Activated CD4-positive, alpha-beta T cell treated with anti-CD3 and anti-CD28 coated beads, Interleukin-2, amount 10 ng/mL, durations not matched to agents 7 days and 5 days (primary cell): Measurements from ENCODE around the gene SLAMF8. TPM values are rescaled to one million over a fixed set of nuclear protein-coding genes. Genes with fewer than 3 reads are reported as not detected.

ENCODE experiments used
- CTCF ChIA-PET: fragments of 350-600 bp; sonication (Branson Sonifier 250); formaldehyde crosslinking; loops from one replicate; lab custom pipeline; 2021; ENCODE audit warnings: antibody characterized with exemption; lab: Charles Lee
- POLR2A ChIA-PET: fragments of 350-600 bp; sonication (Branson Sonifier 250); formaldehyde crosslinking; loops from one replicate; lab custom pipeline; 2021; ENCODE audit warnings: antibody characterized with exemption; lab: Charles Lee
- DNase-seq: peaks from one replicate; pipeline ENCODE4 v3.0.0-alpha.2; 2020
- H3K27ac Mint-ChIP-seq: one replicate; pipeline ENCODE4 v1.8.0; 2021; ENCODE audit warnings: mild to moderate bottlenecking, moderate library complexity, mixed read lengths
- H3K27me3 Mint-ChIP-seq: one replicate; pipeline ENCODE4 v1.8.0; 2021; ENCODE audit warnings: mixed read lengths
- H3K36me3 Mint-ChIP-seq: one replicate; pipeline ENCODE4 v1.8.0; 2021; ENCODE audit warnings: low read depth, mixed read lengths
- H3K4me1 Mint-ChIP-seq: one replicate; pipeline ENCODE4 v1.8.0; 2021; ENCODE audit warnings: mixed read lengths
- H3K4me3 Mint-ChIP-seq: one replicate; pipeline ENCODE4 v1.8.0; 2021; ENCODE audit warnings: mild to moderate bottlenecking, moderate library complexity, mixed read lengths
- H3K9me3 Mint-ChIP-seq: one replicate; pipeline ENCODE4 v1.8.0; 2021; ENCODE audit warnings: mixed read lengths
- total RNA-seq, 2 experiments: library from RNA; stranded (reverse); gene quantifications; one replicate each; pipeline ENCODE4 v1.2.3, GENCODE V29; 2021

The SLAMF8 gene
- total RNA-seq, 2 experiments from 2014 or later, result 0.47 to 0.89 TPM

DNA sequence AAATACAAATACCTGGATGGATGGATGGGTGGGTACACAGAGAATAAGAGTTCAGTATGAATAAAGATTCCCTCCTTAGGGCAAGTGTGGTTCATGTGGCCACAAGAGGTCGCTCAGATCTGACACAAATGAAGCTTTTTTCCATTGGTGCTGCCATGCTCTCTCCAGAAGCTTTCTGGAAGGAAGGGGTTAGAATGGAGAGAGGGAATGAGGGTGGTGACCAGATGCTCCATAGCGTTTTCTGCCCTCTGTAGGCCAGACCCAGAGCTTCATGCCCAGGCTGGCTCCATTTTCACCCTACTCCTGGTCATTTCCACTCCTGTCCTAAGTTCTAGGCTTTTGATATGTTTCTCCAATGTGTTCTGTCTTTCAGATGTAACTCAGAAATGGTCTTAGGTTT is 27.8 kb upstream of the SLAMF8 start:
- CTCF ChIA-PET, result interaction anchor here (0.7 to 3.0 kb wide), 24 partner anchors 9 to 209 kb away, joined by 3 to 29 read pairs (median 4); partner anchors contain the start of gene SLAMF8
- POLR2A ChIA-PET, result interaction anchor here (0.6 kb wide), 1 partner anchor 154 kb away, joined by 3 read pairs; no protein-coding TSS in a partner anchor
- Mint-ChIP-seq H3K9me3 (no peaks in the 10 kb centered on the region), H3K4me1 (peaks cover 18% of the 10 kb centered on the region), H3K27me3 (peaks cover 43% of the 10 kb centered on the region), H3K27ac (no peak overlapping the region), H3K36me3 (no peaks in the 10 kb centered on the region), H3K4me3 (no peak overlapping the region)
- peak; percentile 51 for DNase-seq

DNA sequence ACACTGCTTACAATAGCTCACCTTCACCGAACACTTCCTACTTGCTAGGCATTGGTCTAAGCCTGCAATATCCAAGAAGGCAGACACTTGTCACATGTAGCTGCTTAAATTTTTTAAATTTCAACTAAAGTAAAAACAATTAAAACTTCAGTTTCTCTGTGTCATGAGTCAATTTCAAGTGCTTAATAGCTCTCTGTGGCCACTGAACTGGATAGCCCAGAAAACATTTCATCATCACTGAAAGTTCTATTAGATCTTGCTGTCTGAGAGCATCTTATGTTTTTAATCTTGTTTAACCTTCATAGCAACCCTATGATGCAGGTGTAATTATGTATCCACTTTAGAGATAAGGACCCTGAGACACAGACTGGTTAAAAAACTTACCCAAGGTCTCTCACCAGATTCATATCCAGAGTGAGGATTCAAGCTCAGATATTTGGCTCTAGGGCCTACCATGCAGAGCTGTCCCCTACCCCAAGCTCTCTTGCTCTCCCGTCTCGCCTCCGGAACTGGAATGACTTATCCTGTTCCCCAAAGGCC is 27.2 kb upstream of the SLAMF8 start:
- Mint-ChIP-seq H3K9me3 (no peaks in the 10 kb centered on the region), H3K36me3 (no peaks in the 10 kb centered on the region), H3K27ac (no peak overlapping the region), H3K27me3 (peaks cover 45% of the 10 kb centered on the region), H3K4me3 (no peak overlapping the region), H3K4me1 (peaks cover 18% of the 10 kb centered on the region)
- ChIA-PET CTCF (interaction anchor here (0.7 to 3.0 kb wide), 22 partner anchors 9 to 208 kb away, joined by 3 to 29 read pairs (median 5); partner anchors contain the start of gene SLAMF8), POLR2A (interaction anchor here (0.6 kb wide), 1 partner anchor 153 kb away, joined by 3 read pairs; no protein-coding TSS in a partner anchor)
- no peak for DNase-seq

DNA sequence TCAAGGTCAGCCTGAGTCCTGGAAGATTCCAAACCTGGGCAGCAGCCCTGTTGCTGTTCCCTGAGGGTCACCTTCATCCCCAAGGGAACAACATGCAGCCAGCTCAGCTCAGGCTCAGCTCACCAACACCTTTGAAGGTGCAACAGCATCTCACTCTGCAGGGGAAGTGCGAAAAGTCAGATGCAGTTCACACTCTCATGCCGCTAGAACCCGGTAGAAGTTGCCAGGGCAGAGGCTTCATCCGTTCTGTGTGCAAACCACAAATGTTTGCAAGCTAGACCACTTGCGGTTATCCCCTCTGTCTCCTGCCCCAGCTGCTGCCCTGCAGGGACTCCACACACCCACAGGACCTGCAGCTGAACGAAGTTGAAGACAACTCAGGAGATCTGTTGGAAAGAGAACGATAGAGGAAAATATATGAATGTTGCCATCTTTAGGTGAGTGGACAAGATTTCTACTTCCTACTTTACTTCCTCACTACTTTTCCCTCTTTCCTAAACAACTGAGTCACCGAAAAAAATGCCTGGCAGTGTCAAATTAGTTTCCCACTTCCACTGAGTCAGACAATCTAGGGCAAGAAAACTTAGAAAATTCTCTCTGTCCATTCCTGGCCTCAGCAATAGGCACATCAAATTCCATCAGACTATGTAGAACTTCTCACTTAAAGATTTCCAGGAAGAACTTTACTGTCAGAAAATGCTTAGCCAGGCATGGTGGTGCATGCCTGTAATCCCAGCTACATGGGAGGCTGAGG is 26.3 kb upstream of the SLAMF8 start:
- ChIA-PET POLR2A (no interaction called here), CTCF (interaction anchor here (1.6 to 3.0 kb wide), 5 partner anchors 11 to 207 kb away, joined by 5 to 29 read pairs (median 12); no protein-coding TSS in a partner anchor)
- H3K4me3 Mint-ChIP-seq, result no peak overlapping the region

GRCh38 chr1:159802111-159802510 is 24.6 kb upstream of the SLAMF8 start, which contains the start of gene FCRL6:
Gene FCRL6 (plus strand): TSS chr1:159802360. CDS start chr1:159802425, 65 bp downstream.
- peaks cover 50% of the 10 kb centered on the region for H3K27me3 Mint-ChIP-seq
- CTCF ChIA-PET, result interaction anchor here (0.6 to 1.6 kb wide), 10 partner anchors 9 to 947 kb away, joined by 3 to 6 read pairs (median 3); partner anchors contain the start of gene DUSP23
- no peak within 1 kb of the TSS for H3K4me3 Mint-ChIP-seq
- H3K27ac Mint-ChIP-seq, result no peak within 1 kb of the TSS
- POLR2A ChIA-PET, result no interaction called here
- no peaks in the 10 kb centered on the region for H3K36me3 Mint-ChIP-seq
- DNase-seq, result no peak
- no peaks in the 10 kb centered on the region for H3K9me3 Mint-ChIP-seq
- peaks cover 18% of the 10 kb centered on the region for H3K4me1 Mint-ChIP-seq

More for the DNA sequence above, 26.3 kb upstream of the SLAMF8 start:
- Mint-ChIP-seq H3K36me3 (no peaks in the 10 kb centered on the region), H3K9me3 (no peaks in the 10 kb centered on the region), H3K27me3 (peaks cover 50% of the 10 kb centered on the region), H3K27ac (no peak overlapping the region), H3K4me1 (peaks cover 18% of the 10 kb centered on the region)
- peak; percentile 41 for DNase-seq

DNA sequence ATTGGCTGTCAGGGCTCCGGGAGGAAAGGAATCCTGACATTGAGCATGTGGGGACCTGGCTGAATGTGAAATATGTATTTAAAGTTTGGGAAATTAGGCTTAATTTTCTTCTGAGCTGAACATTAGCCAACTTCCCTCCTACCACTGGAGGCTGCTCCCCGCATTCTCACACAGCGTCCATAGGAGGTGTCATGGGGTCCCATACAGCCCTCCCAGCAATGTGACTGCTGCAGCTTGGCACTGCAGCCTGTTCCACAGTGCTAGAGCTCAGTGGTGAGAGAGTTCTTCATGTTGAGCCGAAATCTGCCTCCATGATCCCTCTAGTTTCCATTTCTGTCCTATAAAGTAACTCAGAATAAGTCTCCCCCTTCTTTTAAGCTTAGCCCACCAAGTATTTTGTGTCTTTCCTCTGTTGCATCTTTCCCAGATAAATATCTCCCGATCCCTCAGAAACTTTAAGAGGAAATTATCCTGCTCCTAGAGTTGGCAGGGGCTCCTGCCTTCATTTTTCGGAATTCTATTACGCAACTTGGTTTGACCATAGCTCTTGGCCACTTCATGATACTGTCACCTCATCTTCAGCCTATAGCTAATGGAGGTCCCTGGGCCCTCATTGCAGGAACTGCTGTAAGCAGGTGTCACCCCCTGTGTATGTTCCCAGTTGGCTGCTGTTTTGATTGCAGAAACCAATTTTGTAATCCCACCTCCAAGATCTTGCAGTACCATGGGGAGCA is 22.6 kb upstream of the SLAMF8 start:
- Mint-ChIP-seq H3K9me3 (no peaks in the 10 kb centered on the region), H3K4me1 (peaks cover 18% of the 10 kb centered on the region), H3K27ac (no peak overlapping the region), H3K27me3 (peaks cover 47% of the 10 kb centered on the region), H3K36me3 (no peaks in the 10 kb centered on the region), H3K4me3 (no peak overlapping the region)
- ChIA-PET POLR2A (interaction anchor here (0.6 kb wide), 1 partner anchor 50 kb away, joined by 3 read pairs; no protein-coding TSS in a partner anchor), CTCF (interaction anchor here (0.6 to 2.6 kb wide), 7 partner anchors 8 to 85 kb away, joined by 3 to 6 read pairs (median 3); partner anchors contain the start of gene DUSP23)
- DNase-seq, result no peak

GRCh38 chr1:159804924-159805323 is 21.7 kb upstream of the SLAMF8 start:
- Mint-ChIP-seq H3K4me1 (peaks cover 14% of the 10 kb centered on the region), H3K4me3 (no peak overlapping the region), H3K36me3 (no peaks in the 10 kb centered on the region), H3K27me3 (peaks cover 47% of the 10 kb centered on the region), H3K27ac (no peak overlapping the region), H3K9me3 (no peaks in the 10 kb centered on the region)
- ChIA-PET CTCF (interaction anchor here (1.1 to 2.6 kb wide), 4 partner anchors 9 to 84 kb away, joined by 3 to 6 read pairs (median 3); partner anchors contain the start of gene DUSP23), POLR2A (interaction anchor here (0.6 kb wide), 1 partner anchor 49 kb away, joined by 3 read pairs; no protein-coding TSS in a partner anchor)
- no peak for DNase-seq

DNA sequence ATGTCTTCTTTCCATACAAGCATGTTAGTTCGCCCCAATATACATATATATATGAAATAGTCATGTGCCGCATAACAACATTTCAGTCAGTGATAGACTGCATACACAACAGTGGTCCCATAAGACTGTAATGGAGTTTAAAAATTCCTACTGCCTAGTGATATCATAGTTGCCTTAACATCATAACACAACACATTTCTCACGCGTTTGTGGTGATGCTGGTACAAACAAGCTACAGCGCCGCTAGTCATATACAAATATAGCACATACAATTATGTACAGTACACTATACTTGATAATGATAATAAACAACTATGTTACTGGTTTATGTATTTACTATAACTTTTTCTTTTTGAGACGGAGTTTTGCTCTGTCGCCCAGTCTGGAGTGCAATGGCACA is 10.7 kb upstream of the SLAMF8 start:
- no peaks in the 10 kb centered on the region for H3K4me1 Mint-ChIP-seq
- CTCF ChIA-PET, result interaction anchor here (0.6 kb wide), 1 partner anchor 21 kb away, joined by 4 read pairs; no protein-coding TSS in a partner anchor
- H3K36me3 Mint-ChIP-seq, result no peaks in the 10 kb centered on the region
- H3K27ac Mint-ChIP-seq, result no peak overlapping the region
- no peaks in the 10 kb centered on the region for H3K9me3 Mint-ChIP-seq
- no peak for DNase-seq
- H3K27me3 Mint-ChIP-seq, result peaks cover 26% of the 10 kb centered on the region
- POLR2A ChIA-PET, result no interaction called here
- H3K4me3 Mint-ChIP-seq, result no peak overlapping the region

DNA sequence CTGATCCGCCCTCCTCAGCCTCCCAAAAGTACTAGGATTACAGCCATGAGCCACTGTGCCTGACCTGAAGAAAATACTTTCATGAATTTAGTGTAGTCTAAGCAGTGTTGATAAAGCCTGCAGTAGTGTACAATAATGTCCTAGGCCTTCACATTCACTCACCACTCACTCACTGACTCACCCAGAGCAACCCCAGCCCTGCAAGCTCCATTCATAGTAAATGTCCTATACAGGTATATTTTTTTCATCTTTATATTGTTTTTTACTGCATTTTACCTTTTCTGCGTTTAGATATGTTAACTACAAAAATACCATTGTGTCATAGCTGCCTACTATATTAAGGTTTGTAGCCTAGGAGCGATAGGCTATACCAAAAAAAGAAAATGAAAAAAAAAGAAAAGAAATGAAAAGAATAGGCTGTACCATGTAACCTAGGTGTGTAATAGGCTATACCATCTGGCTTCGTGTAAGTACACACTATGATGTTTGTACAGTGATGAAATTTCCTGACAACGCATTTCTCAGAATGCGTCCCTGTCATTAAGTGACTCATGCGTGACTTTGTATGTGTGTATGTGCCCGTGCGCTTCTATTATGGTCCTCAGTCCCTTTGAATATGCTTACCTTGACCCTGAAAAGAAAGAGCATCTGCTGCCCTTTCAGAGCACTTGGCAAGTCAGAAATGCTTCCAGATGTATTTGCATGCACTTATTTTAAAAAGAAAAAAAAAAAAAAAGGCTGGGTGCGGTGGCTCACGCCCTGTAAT is 9.2 kb upstream of the SLAMF8 start:
- POLR2A ChIA-PET, result interaction anchor here (0.7 kb wide), 1 partner anchor 15 kb away, joined by 4 read pairs; no protein-coding TSS in a partner anchor
- no peaks in the 10 kb centered on the region for H3K4me1 Mint-ChIP-seq
- H3K27me3 Mint-ChIP-seq, result peaks cover 25% of the 10 kb centered on the region
- no peaks in the 10 kb centered on the region for H3K36me3 Mint-ChIP-seq
- CTCF ChIA-PET, result interaction anchor here (1.2 kb wide), 1 partner anchor 9 kb away, joined by 4 read pairs; the partner anchor contains the start of gene SLAMF8
- H3K4me3 Mint-ChIP-seq, result no peak overlapping the region
- no peaks in the 10 kb centered on the region for H3K9me3 Mint-ChIP-seq
- no peak for DNase-seq
- H3K27ac Mint-ChIP-seq, result no peak overlapping the region

DNA sequence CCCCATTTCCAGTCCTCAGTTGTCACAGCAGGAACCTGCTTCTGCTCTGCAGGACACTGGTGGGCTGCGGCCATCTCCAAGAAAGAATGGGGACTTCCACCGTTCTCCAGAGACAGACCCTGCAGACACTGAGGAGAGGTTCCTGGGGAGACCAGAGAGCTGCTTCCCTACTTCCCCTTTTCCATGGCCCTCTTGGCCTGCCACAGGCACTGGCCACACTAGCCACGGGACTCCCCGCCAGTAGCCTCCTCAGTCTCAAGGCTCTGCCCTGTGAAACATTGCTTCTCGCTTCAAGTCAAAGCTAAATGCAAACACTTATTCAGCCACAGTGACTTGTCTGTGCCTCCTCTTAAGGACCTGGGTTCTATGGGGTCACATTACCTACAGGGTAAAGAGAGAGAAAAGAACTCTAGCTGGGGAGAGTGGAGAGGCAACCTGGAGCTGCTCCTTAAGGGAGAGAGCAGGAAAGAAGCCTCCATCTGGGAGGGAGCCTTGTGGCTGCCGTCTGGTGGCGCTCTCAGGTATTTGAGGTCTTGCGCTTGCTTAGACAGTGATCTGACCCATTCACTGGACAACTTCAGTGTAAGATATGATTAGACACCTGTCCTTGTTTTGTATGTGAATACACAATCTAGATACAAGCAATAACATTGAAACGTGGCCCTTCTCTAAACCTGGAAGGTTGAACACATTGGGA is 5.4 kb upstream of the SLAMF8 start:
- Mint-ChIP-seq H3K9me3 (no peaks in the 10 kb centered on the region), H3K4me3 (no peak overlapping the region), H3K27ac (no peak overlapping the region), H3K27me3 (peaks cover 43% of the 10 kb centered on the region), H3K36me3 (no peaks in the 10 kb centered on the region), H3K4me1 (peaks cover 22% of the 10 kb centered on the region)
- CTCF ChIA-PET, result interaction anchor here (0.5 kb wide), 1 partner anchor 158 kb away, joined by 3 read pairs; no protein-coding TSS in a partner anchor
- peak; percentile 31 for DNase-seq
- POLR2A ChIA-PET, result no interaction called here

GRCh38 chr1:159823406-159823805 is 3.3 kb upstream of the SLAMF8 start:
- POLR2A ChIA-PET, result no interaction called here
- H3K27ac Mint-ChIP-seq, result no peak overlapping the region
- H3K4me3 Mint-ChIP-seq, result no peak overlapping the region
- peaks cover 41% of the 10 kb centered on the region for H3K27me3 Mint-ChIP-seq
- peaks cover 12% of the 10 kb centered on the region for H3K9me3 Mint-ChIP-seq
- DNase-seq, result no peak
- peaks cover 43% of the 10 kb centered on the region for H3K4me1 Mint-ChIP-seq
- CTCF ChIA-PET, result interaction anchor here (1.3 kb wide), 1 partner anchor 9 kb away, joined by 4 read pairs; no protein-coding TSS in a partner anchor
- H3K36me3 Mint-ChIP-seq, result peaks cover 15% of the 10 kb centered on the region

DNA sequence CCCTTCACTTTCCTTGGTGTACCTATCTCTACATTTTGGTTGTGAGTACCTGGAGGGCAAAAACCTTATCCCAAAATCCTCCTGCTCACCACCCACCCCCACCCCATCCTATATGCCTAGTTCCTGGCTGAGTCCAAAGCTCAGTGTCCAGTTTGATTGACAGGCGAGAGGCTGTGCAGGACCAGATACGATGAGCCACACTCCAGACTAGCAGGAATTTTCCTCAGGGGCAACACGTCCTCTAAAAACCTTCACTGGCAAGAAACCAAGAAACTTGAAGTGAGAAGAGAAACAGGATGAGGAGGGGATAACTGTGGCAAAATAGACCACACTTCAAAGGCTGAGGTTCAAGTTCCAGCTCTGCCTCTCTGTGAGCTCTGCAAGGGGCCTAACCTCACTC is 1.1 kb upstream of the SLAMF8 start:
- ChIA-PET POLR2A (no interaction called here), CTCF (interaction anchor here (0.6 to 1.2 kb wide), 4 partner anchors 12 to 890 kb away, joined by 3 to 5 read pairs (median 4); no protein-coding TSS in a partner anchor)
- no peak overlapping the region for H3K4me3 Mint-ChIP-seq
- peaks cover 22% of the 10 kb centered on the region for H3K36me3 Mint-ChIP-seq
- peaks cover 39% of the 10 kb centered on the region for H3K27me3 Mint-ChIP-seq
- H3K4me1 Mint-ChIP-seq, result peaks cover 55% of the 10 kb centered on the region
- H3K9me3 Mint-ChIP-seq, result peaks cover 16% of the 10 kb centered on the region
- DNase-seq, result no peak
- H3K27ac Mint-ChIP-seq, result peak overlapping the region; percentile 75
